Mucosa of stomach (tissue), 1 donor: ENCODE data around the gene TALDO1.

Experiments
- H3K27me3 ChIP-seq: one replicate; pipeline ENCODE4 v1.7.0; 2013; ENCODE audit warnings: mild to moderate bottlenecking, low read length; ENCODE audit not compliant: control insufficient read depth, insufficient read depth
- H3K36me3 ChIP-seq: one replicate; pipeline ENCODE4 v1.7.0; 2013; ENCODE audit warnings: low read length; ENCODE audit not compliant: control insufficient read depth, insufficient read depth
- H3K4me1 ChIP-seq: one replicate; pipeline ENCODE4 v1.7.0; 2013; ENCODE audit warnings: mild to moderate bottlenecking, low read length; ENCODE audit not compliant: control insufficient read depth, insufficient read depth
- H3K4me3 ChIP-seq: one replicate; pipeline ENCODE4 v1.7.0; 2013; ENCODE audit warnings: low read length
- H3K9ac ChIP-seq: one replicate; pipeline ENCODE4 v1.7.0; 2013; ENCODE audit warnings: mild to moderate bottlenecking, low read length, moderate library complexity
- H3K9me3 ChIP-seq: one replicate; pipeline ENCODE4 v1.7.0; 2013; ENCODE audit warnings: mild to moderate bottlenecking, low read length, moderate library complexity; ENCODE audit not compliant: control insufficient read depth
- donor health status: Pancreatic carcinoma.

TALDO1 gene

DNA sequence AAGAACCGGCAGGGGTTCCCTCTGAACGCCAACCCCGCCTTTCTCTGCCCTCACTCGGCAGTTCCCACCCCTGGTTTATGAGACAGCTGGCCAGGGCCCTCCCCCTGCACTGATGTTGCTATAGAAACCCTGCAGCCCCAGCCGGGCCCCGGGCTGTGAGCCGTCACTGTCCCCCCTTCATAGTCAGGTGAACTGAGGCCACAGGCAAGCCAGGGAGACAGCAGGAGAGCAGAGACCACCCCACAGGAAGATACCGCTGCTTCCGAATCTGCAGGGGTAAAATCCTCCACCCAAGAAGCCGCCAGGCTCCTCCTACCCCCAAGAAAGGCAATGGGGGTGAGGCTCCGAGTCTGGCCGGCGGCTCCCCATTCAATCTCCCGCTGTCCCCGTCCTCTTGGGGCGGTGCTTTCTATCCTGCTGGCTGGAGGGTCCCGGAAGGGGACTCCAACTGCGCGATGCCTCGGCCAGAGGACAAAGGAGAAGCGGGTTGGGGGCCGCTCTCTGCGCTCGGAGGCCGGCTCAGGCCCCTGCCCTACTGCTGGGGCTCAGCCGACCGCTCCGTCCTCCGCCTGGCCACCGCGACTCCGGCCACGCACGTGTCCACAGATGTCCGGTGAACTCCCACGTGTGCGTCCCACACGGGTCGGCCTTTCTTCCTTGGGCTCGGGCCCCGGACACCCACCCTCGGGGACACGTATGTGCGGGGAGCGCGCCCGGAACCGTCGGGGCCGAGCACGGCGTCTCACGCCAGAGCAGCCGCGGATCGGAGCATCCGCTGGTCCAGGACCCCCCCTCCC, 50.2 kb downstream of the TALDO1 start:
- Histone ChIP-seq H3K4me1 (peaks cover 29% of the 10 kb centered on the region), H3K4me3 (peak overlapping the region; percentile 35), H3K9me3 (no peaks in the 10 kb centered on the region), H3K36me3 (no peaks in the 10 kb centered on the region), H3K9ac (peak overlapping the region; percentile 65), H3K27me3 (no peaks in the 10 kb centered on the region)

DNA sequence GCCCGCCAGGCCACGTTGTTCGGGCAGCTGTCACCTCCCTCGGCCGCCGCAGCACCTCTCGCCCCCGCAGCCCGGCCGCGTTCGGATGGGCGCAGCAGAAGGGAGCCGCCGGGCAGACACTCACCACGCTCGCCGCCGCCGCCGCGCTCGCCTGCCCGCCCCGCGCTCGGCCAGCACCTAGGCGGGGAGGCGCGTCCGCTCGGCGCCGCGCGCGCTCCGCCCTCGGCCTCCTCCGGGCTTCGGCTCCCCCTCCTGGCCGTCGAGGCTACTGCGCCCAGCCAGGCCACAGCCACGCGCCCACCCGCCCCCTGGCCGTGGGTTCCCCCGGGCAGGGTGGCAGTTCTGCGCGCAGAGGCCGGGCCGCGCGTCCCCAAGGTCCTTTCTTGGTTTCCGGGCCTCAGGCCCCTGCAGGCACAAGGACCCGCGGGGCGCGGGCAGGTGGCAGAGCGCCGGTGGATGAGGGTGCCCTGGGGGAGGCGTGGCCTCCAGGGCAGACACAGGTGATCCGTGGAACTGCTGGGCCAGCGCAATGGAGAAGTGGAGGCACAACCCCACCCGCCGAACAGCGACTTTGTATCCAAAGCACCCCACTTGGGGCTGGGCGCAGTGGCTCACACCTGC, 50.9 kb downstream of the TALDO1 start, which contains the start of gene SLC25A22:
TSS of gene SLC25A22 (minus strand) at position 189 of the 621 bp plus-strand sequence. CDS start 3,275 bp downstream, outside the sequence.
- no peaks in the 10 kb centered on the region for H3K36me3 ChIP-seq
- H3K27me3 ChIP-seq: no peaks in the 10 kb centered on the region
- H3K4me3 ChIP-seq: peak within 1 kb of the TSS; percentile 35
- peak within 1 kb of the TSS; percentile 65 for H3K9ac ChIP-seq
- no peaks in the 10 kb centered on the region for H3K9me3 ChIP-seq
- H3K4me1 ChIP-seq: peaks cover 29% of the 10 kb centered on the region

DNA sequence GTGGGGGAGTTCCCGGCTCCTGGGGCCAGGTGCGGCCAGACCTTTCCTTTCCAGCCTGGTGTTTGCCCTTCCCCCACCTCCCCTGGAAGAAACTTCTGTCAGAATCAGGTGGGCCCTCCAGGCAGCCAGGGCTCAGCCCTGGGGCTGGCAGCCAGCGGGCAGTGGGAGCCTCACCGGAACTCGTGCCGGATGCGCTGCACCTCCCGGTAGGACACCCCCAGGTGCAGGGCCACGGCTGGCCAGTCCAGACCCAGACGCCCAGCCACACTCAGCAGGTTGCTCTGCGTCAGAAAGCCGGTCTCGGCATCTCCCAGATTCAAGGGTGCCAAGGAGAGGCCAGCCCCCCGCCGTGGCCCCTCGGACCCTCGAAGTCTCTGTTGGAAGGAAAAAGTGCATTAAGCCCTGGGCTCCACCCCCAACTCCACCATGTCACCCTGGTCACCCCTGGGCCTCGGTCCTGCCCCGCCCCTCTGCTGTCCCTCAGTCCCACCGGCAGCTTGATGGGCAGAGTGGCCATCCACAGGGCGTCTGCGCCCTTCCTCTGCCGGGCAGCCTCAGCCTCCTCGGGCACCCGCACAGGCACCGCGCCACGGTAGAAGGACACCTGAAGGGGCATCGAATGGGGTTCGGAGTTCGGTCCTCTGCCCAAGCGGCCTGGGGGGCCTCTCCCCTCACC, 52.5 kb downstream of the TALDO1 start:
- Histone ChIP-seq H3K27me3 (no peaks in the 10 kb centered on the region), H3K9me3 (no peaks in the 10 kb centered on the region), H3K9ac (no peak overlapping the region), H3K4me1 (peaks cover 41% of the 10 kb centered on the region), H3K36me3 (no peaks in the 10 kb centered on the region), H3K4me3 (no peak overlapping the region)

DNA sequence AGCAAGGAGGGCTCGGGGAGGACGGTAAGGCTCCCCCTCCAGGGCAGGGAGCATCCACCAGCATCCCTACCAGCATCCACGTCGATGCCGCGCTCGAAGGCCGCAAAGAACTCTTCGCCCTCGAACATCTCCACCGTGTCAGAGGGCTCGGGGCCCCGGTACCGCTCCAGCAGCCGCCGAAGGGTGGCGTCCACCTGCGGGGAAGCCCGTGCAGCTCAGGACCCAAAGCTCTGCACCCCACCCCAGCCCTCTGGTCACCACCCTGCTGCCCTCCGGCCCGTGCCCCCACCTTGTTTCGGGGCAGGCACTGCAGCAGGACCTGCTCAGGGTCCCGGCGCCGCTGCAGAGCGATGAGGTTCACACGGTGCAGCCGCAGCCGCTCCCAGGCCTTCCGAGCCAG, 53.2 kb downstream of the TALDO1 start:
- no peaks in the 10 kb centered on the region for H3K36me3 ChIP-seq

DNA sequence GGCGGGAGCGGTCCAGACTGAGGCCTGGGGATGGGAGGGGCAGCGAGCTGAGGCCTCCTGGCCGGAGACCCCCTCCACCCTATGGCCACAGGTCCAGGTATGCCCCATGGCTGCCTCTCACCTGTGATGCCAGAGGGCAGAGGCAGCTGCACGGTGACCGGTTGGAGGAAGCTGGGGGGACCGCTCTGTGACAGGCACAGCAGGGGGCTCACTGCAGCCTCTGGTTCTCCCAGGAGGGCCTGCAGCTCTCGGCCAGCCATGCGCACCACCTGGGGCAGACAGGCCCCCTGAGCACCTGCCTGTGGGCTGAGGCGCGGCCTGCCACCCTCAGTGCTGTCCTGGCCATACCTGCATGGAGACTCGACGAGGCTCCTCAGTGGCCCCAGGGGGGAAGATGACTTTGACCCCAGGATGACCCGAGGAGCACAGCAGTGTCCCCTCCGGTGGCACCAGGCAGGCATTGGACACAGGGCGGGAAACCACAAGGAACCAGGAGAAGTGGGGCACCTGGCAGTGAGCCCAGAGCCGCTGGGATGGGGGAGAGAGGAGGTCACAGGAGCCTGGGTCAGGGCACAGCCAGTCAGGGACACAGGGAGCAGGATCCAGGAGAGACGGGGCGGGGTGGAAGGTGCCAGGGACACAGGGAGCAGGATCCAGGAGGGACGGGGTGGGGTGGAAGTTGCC, 54.0 kb downstream of the TALDO1 start:
- Histone ChIP-seq H3K9ac (no peak overlapping the region), H3K9me3 (no peaks in the 10 kb centered on the region), H3K4me3 (no peak overlapping the region), H3K27me3 (no peaks in the 10 kb centered on the region), H3K36me3 (no peaks in the 10 kb centered on the region), H3K4me1 (peaks cover 30% of the 10 kb centered on the region)

More for the DNA sequence above, 53.2 kb downstream of the TALDO1 start:
- no peaks in the 10 kb centered on the region for H3K27me3 ChIP-seq
- H3K9me3 ChIP-seq: no peaks in the 10 kb centered on the region
- H3K9ac ChIP-seq: no peak overlapping the region
- no peak overlapping the region for H3K4me3 ChIP-seq
- peaks cover 34% of the 10 kb centered on the region for H3K4me1 ChIP-seq

DNA sequence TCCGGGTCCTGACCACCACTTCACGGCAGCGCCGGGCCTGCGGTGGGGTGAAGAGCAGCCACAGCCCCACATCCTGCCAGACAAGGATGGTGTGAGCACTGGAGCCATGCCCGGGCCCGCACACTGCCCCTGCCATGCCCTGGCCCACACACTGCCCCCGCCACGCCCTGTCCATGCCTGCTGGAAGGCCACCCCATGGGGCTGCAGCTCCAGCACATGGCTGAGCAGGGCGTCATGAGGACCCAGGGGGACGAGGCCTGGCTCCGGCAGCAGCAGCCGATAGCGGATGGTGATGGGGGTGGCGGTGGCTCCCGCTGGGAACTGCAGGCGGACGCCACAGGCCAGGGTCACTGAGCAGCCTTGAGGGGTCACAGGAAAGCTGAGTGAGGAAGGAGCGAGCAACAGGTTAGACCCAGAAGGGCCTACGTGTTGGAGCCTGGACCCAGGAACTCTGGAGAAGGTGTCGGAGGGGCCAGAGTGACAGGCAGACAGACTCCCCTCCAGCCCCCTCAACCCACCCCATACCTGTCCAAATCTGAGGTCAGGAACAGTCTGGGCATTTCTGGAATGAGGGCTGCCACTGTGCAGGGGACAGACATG, 54.9 kb downstream of the TALDO1 start:
- no peaks in the 10 kb centered on the region for H3K36me3 ChIP-seq
- H3K4me3 ChIP-seq: no peak overlapping the region
- H3K9ac ChIP-seq: no peak overlapping the region
- H3K4me1 ChIP-seq: peaks cover 22% of the 10 kb centered on the region
- H3K27me3 ChIP-seq: no peaks in the 10 kb centered on the region
- no peaks in the 10 kb centered on the region for H3K9me3 ChIP-seq

DNA sequence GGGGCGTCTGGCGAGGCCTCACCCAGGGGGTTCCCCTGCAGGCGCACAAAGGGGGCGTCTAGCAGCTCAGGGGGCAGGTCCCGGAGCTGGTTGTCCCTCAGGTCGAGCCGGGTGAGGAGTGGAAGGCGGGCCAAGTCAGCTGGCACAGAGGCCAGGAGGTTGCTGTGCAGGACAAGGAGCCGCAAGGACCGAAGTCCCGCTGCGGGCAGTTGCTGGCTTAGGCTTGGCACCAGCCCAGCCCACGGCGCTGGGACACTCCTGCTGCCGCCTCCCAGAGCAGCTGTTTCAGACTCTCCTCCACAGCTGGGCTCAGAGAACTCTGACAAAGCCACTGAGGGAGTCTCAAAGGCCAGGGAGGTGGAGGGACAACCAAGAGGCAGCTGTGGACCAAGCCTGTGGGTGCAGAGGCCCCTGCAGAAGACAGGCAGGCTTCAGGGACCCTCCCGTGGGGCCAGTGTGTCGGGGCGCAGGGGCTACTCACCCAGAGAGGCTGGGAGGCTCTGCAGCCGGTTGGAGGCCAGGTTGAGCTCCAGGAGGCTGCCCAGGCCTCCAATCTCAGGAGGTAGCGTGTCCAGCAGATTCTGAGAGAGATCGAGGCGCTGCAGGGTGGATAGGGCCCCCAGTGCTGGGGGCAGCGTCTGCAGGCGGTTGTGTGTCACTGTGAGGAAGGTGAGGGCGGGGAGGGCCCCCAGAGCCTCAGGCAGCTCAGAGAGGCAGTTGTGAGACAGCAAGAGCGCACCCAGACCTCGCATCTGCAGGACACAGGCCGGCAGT, 55.6 kb downstream of the TALDO1 start:
- Histone ChIP-seq H3K9me3 (no peaks in the 10 kb centered on the region), H3K27me3 (no peaks in the 10 kb centered on the region), H3K9ac (no peak overlapping the region), H3K4me3 (no peak overlapping the region), H3K4me1 (peaks cover 16% of the 10 kb centered on the region), H3K36me3 (no peaks in the 10 kb centered on the region)

DNA sequence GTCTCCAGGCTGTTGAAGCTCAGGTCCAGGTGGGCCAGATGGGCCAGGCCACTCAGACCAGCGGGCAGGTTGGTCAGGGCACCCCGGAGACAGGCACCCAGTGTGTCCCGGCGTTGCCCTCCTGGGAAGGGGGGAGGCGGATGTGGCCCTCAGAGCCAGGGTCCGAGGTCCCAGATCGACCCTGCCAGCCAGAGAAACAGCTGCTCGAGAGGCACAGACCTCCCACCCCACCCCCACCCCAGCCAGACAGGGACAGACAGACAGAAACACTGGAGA, 56.1 kb downstream of the TALDO1 start:
- Histone ChIP-seq H3K9ac (peak overlapping the region; percentile 39), H3K27me3 (no peaks in the 10 kb centered on the region), H3K4me1 (peaks cover 16% of the 10 kb centered on the region), H3K4me3 (no peak overlapping the region), H3K36me3 (no peaks in the 10 kb centered on the region), H3K9me3 (no peaks in the 10 kb centered on the region)

DNA sequence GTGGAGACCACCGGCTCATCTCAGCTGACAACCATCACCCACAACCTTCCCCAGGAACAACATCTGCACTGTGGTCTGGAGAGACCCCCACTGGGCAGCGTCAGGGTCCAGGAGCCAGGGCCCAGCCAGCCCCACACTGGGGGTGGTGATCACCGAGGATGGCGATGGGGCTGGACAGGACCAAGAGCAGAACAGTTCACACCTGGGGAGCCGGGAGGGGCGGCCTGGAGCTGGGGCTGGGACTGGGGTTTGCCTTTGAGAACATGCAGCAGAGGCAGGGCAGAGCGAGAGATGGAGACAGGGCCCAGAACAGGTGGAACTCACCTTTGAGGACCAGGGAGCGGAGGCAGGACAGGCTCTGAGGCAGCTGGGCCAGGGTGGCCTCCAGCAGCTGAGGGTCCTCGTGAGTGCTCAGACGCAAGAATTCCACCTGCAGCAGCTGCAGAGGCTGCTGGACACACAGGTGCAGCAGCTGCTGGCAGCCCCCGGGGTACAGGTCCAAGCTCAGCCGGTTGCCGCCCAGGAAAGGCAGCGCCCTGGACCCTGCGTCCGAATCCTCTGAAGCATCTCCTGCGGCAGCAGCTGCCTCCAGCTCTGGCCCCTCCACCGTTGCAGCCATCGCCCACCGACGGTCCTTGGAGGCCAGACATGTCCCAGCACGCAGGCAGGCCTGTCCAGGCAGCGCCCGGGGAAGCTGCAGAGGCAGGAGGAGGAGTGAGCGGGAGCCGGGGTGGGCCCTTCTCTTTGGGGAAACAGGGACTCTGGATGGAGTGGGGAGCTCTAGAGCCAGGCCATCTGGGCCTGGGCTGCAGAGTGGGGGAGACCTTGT, 56.7 kb downstream of the TALDO1 start:
- no peaks in the 10 kb centered on the region for H3K36me3 ChIP-seq
- H3K4me3 ChIP-seq: peak overlapping the region; percentile 22
- H3K9me3 ChIP-seq: no peaks in the 10 kb centered on the region
- peak overlapping the region; percentile 71 for H3K9ac ChIP-seq
- H3K4me1 ChIP-seq: peaks cover 21% of the 10 kb centered on the region
- H3K27me3 ChIP-seq: no peaks in the 10 kb centered on the region

DNA sequence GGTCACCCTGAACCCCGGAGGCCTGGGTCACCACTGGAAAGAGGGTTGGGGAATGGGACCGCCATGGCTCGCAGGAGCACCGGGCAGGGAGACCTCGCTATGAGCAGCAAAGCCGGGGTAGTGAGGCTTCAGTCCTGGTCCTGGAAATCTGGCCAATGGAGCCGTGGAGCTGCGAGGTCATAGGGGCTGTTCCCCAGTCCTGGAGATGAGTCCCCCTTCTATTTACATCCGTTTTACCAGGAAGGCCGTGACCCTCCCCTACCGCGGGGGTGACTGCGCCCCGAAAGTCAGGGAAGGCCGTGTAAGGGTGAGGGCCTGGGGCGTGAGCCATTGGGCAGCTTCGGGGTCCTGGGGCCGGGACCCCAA, 57.3 kb downstream of the TALDO1 start:
- peak overlapping the region; percentile 22 for H3K4me3 ChIP-seq
- no peaks in the 10 kb centered on the region for H3K9me3 ChIP-seq
- H3K9ac ChIP-seq: peak overlapping the region; percentile 71
- no peaks in the 10 kb centered on the region for H3K27me3 ChIP-seq
- no peaks in the 10 kb centered on the region for H3K36me3 ChIP-seq
- peaks cover 21% of the 10 kb centered on the region for H3K4me1 ChIP-seq
